ENCODE data around the gene DAP. TPM values are rescaled to one million over a fixed set of nuclear protein-coding genes. Genes with fewer than 3 reads are reported as not detected.

The DAP gene
- total and polyA plus RNA-seq, 2 of the 4 experiments (the other 2 are of a cell fraction): 49.6 to 189 TPM

GRCh38 chr5:10667431-10668057 lies 93.5 kb downstream of the DAP start:
- Histone ChIP-seq H2BK15ac (ENCODE audit: low read depth, low read length) (no peak overlapping the region), H2BK20ac (ENCODE audit: low read depth, low read length) (no peak overlapping the region), H2AK9ac (replicated peaks; ENCODE audit: low read depth, low read length, poor library complexity) (no peak overlapping the region), H4K5ac (ENCODE audit: low read depth, low read length) (no peak overlapping the region), H3K4ac (ENCODE audit: low read depth, low read length) (no peak overlapping the region), H3K18ac (ENCODE audit: low read depth, low read length) (no peak overlapping the region), H2BK120ac (ENCODE audit: low read depth, low read length) (no peak overlapping the region), H3K56ac (ENCODE audit: extremely low read depth, insufficient read depth, low read length) (no peak overlapping the region), H4K20me1 (ENCODE audit: insufficient read depth, low read length) (no peaks in the 10 kb centered on the region), H2AK5ac (ENCODE audit: low read depth, low read length) (no peak overlapping the region), H3K4me1 (ENCODE audit: control insufficient read depth, insufficient read depth, low read length) (no peaks in the 10 kb centered on the region; the same call in 1 of the 2 replicates), H2BK5ac (ENCODE audit: low read depth, low read length, poor library complexity, severe bottlenecking) (no peak overlapping the region), H3K36me3 (ENCODE audit: control insufficient read depth, insufficient read depth, low read length) (no peaks in the 10 kb centered on the region), H4K8ac (ENCODE audit: low read depth in 2 of 2, low read length in 2 of 2) (no peak overlapping the region), H2AFZ (replicated peaks; ENCODE audit: low read length, poor library complexity) (no peak overlapping the region), H3K79me1 (ENCODE audit: low read depth in 1 of 2, low read length in 2 of 2) (no peaks in the 10 kb centered on the region), H3K14ac (replicated peaks; ENCODE audit: low read depth, low read length) (no peak overlapping the region), H4K91ac (ENCODE audit: insufficient read depth, low read depth, low read length) (no peak overlapping the region), H3K4me3 (ENCODE audit: insufficient read depth, low read depth, low read length) (no peak overlapping the region), H3K4me2 (ENCODE audit: low read depth, low read length) (no peak overlapping the region), H3K9ac (ENCODE audit: low read depth, low read length) (no peak overlapping the region), H3K9me1 (ENCODE audit: insufficient read depth, low read length) (no peaks in the 10 kb centered on the region), H3K9me3 (ENCODE audit: control insufficient read depth, insufficient read depth, low read length) (peaks cover 7% of the 10 kb centered on the region), H3K27ac (ENCODE audit: insufficient read depth, low read length) (no peak overlapping the region), H3K23ac (ENCODE audit: low read depth, low read length) (no peak overlapping the region), H3K27me3 (ENCODE audit: control insufficient read depth, insufficient read depth, low read length) (peaks cover 2% of the 10 kb centered on the region)
- ChIA-PET POLR2A (ENCODE audit: unreplicated experiment) (no interaction called here), CTCF (no interaction called here)
- in situ Hi-C loops (cut with MboI; ENCODE audit: low sequenced_read_pairs): no loop called here
- BruUV-seq (replicated peaks): no TSS peak
- DNase-seq (no peak), ATAC-seq (ENCODE audit: low read depth) (no peak)
- no CpG with 5 or more reads among the region's 6 CpGs for WGBS, 2 experiments (ENCODE audit: extremely low coverage in 2 of 2, insufficient read length in 1 of 2)
- intact Hi-C loops (cut with micrococcal nuclease): no loop called here
- no peak for TF ChIP-seq FOS (IDR thresholded peaks at IDR 0.05; ENCODE audit: low read depth, low read length)
- no peak for TF ChIP-seq BHLHE40 (IDR thresholded peaks at IDR 0.05; ENCODE audit: low read depth, low read length)
- no peak for TF ChIP-seq RCOR1 (IDR thresholded peaks at IDR 0.05; ENCODE audit: insufficient replicate concordance, low read length)
- TF ChIP-seq MAFK (IDR thresholded peaks at IDR 0.05; ENCODE audit: low read depth, low read length): peak; percentile 77
- TF ChIP-seq CTCF (conservative IDR thresholded peaks at IDR 0.05; ENCODE audit: low read depth, low read length): no peak
- dilution Hi-C loops (cut with HindIII; ENCODE audit: low sequenced_read_pairs, unreplicated experiment): no loop called here
